ENCODE results near the gene PLPP4. TPM values are rescaled to one million over a fixed set of nuclear protein-coding genes. Genes with fewer than 3 reads are reported as not detected.

The PLPP4 gene
- total RNA-seq, 1 experiment from 2014 or later = not detected

- Histone ChIP-seq H3K36me3 (ENCODE audit: insufficient read depth, low read length, poor library complexity, severe bottlenecking) (no peaks in the 10 kb centered on the region), H3K9me3 (ENCODE audit: low read depth, low read length, poor library complexity, severe bottlenecking) (no peaks in the 10 kb centered on the region), H3K4me3 (ENCODE audit: low read depth, low read length, poor library complexity, severe bottlenecking) (no peak overlapping the region), H3K27me3 (replicated peaks; ENCODE audit: insufficient read depth, low read depth, low read length, poor library complexity) (peaks cover 33% of the 10 kb centered on the region), H3K4me1 (ENCODE audit: insufficient read depth, low read length, poor library complexity, severe bottlenecking) (no peaks in the 10 kb centered on the region), H3K27ac (ENCODE audit: low read depth, low read length, poor library complexity, severe bottlenecking) (no peak overlapping the region)
- CTCF ChIA-PET = no interaction called here
- DNase-seq (ENCODE audit: low spot score) = no peak
- BruUV-seq (replicated peaks) = no TSS peak
- TF ChIP-seq EZH2 (IDR thresholded peaks at IDR 0.05; ENCODE audit: borderline replicate concordance, low read depth, low read length, poor library complexity, severe bottlenecking) = no peak
- TF ChIP-seq, protein P1, sequence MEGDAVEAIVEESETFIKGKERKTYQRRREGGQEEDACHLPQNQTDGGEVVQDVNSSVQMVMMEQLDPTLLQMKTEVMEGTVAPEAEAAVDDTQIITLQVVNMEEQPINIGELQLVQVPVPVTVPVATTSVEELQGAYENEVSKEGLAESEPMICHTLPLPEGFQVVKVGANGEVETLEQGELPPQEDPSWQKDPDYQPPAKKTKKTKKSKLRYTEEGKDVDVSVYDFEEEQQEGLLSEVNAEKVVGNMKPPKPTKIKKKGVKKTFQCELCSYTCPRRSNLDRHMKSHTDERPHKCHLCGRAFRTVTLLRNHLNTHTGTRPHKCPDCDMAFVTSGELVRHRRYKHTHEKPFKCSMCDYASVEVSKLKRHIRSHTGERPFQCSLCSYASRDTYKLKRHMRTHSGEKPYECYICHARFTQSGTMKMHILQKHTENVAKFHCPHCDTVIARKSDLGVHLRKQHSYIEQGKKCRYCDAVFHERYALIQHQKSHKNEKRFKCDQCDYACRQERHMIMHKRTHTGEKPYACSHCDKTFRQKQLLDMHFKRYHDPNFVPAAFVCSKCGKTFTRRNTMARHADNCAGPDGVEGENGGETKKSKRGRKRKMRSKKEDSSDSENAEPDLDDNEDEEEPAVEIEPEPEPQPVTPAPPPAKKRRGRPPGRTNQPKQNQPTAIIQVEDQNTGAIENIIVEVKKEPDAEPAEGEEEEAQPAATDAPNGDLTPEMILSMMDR (conservative IDR thresholded peaks at IDR 0.05; ENCODE audit: low read depth, low read length) = no peak
- POLR2A ChIA-PET (ENCODE audit: low non-redundant PET) = no interaction called here
- intact Hi-C loops (cut with micrococcal nuclease; ENCODE audit: unreplicated experiment) = no loop called here
Measured at GRCh38 chr10:120415709-120416330, 41.2 kb upstream of the PLPP4 start.

DNA sequence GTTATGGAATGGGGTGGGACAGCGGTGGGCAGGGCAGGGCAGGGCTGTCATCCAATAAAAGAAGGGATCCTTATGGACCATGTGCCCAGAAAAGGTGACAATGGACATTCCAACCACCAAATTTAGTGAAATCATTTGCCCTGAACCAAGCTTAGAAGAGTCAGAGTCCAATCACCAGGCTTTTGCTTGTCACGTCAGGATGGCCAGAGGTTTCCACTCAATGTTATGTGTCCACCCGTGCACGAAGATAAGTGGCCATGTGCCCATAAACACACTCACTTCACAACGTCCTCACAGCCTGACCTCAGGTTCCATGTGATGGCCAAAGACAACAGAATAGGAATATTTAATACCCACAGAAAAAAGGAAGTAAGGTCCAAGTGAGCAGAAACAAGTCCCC is 36.6 kb upstream of the PLPP4 start:
- H3K4me3 ChIP-seq (ENCODE audit: low read depth, low read length, poor library complexity, severe bottlenecking) = no peak overlapping the region
- ChIA-PET CTCF (no interaction called here), POLR2A (ENCODE audit: low non-redundant PET) (no interaction called here)
- DNase-seq (ENCODE audit: low spot score) = no peak
- H3K4me1 ChIP-seq (ENCODE audit: insufficient read depth, low read length, poor library complexity, severe bottlenecking) = no peaks in the 10 kb centered on the region
- BruUV-seq (replicated peaks) = no TSS peak
- H3K9me3 ChIP-seq (ENCODE audit: low read depth, low read length, poor library complexity, severe bottlenecking) = no peaks in the 10 kb centered on the region
- H3K27ac ChIP-seq (ENCODE audit: low read depth, low read length, poor library complexity, severe bottlenecking) = no peak overlapping the region
- H3K27me3 ChIP-seq (replicated peaks; ENCODE audit: insufficient read depth, low read depth, low read length, poor library complexity) = peaks cover 33% of the 10 kb centered on the region
- intact Hi-C loops (cut with micrococcal nuclease; ENCODE audit: unreplicated experiment) = loop anchor here (10.0 kb wide), 2 partner anchors 196 to 314 kb away; no protein-coding TSS in a partner anchor
- H3K36me3 ChIP-seq (ENCODE audit: insufficient read depth, low read length, poor library complexity, severe bottlenecking) = no peaks in the 10 kb centered on the region
- TF ChIP-seq EZH2 (IDR thresholded peaks at IDR 0.05; ENCODE audit: borderline replicate concordance, low read depth, low read length, poor library complexity, severe bottlenecking) = no peak
- TF ChIP-seq, protein P1 (conservative IDR thresholded peaks at IDR 0.05; ENCODE audit: low read depth, low read length) = no peak

DNA sequence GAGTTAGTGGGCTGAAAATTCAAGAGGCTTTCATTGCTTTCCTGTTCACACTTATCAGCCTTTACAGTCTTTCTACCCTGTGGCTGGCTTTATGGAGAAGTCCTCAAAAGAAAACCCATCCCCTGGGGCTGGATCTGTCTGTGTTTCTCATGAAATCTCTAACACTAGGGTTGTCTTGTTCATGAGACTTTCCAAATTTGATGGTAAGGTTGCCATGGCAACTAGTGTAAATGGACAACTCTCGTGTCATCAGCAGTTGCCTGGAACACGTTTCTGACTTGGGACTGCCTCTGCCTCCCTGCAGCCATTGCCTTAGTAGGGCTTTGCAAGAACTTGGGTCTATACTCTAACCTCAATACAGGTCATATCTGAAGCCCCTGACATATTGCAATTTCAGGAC is 35.8 kb upstream of the PLPP4 start:
- ChIA-PET CTCF (no interaction called here), POLR2A (ENCODE audit: low non-redundant PET) (no interaction called here)
- DNase-seq (ENCODE audit: low spot score) = no peak
- intact Hi-C loops (cut with micrococcal nuclease; ENCODE audit: unreplicated experiment) = loop anchor here (10.0 kb wide), 2 partner anchors 196 to 314 kb away; no protein-coding TSS in a partner anchor
- Histone ChIP-seq H3K27ac (ENCODE audit: low read depth, low read length, poor library complexity, severe bottlenecking) (no peak overlapping the region), H3K36me3 (ENCODE audit: insufficient read depth, low read length, poor library complexity, severe bottlenecking) (no peaks in the 10 kb centered on the region), H3K4me1 (ENCODE audit: insufficient read depth, low read length, poor library complexity, severe bottlenecking) (no peaks in the 10 kb centered on the region), H3K27me3 (replicated peaks; ENCODE audit: insufficient read depth, low read depth, low read length, poor library complexity) (peaks cover 33% of the 10 kb centered on the region), H3K9me3 (ENCODE audit: low read depth, low read length, poor library complexity, severe bottlenecking) (no peaks in the 10 kb centered on the region), H3K4me3 (ENCODE audit: low read depth, low read length, poor library complexity, severe bottlenecking) (no peak overlapping the region)
- BruUV-seq (replicated peaks) = no TSS peak
- TF ChIP-seq, protein P1 (conservative IDR thresholded peaks at IDR 0.05; ENCODE audit: low read depth, low read length) = no peak
- no peak for TF ChIP-seq EZH2 (IDR thresholded peaks at IDR 0.05; ENCODE audit: borderline replicate concordance, low read depth, low read length, poor library complexity, severe bottlenecking)
